Measurements from ENCODE around the gene ZNF827.

DNA sequence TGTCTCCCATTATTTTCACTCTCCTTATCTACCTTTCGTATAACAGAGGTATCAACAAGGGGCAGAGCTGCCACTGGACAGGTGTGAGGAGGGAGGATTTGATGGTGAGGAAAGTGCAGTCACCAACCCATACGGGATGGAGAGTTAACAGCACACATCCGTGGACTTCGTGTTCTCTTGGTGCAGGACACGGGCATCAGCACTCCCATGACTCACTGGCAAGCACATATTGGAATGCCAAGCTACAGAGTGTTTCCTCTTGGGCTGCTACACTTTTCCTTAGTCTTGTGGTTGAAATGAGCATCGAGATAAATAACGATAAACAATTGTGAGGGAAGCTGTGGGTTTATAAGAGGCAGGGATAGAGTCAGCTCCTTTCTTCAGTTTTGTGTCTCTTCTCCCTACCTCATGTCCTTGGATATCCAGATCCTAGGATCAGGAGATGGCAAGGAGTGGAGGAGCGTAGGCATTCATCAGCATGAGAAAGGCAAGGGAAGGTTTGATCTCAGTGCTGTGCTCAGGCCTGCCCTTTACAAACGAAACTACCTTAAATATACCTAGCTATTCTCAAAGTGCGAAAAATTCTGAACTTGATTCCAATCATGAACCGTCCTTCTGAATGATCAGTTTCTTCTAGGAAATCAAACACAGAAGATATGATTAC lies 96.3 kb downstream of the ZNF827 start:
- TF ChIP-seq CTCF (IDR thresholded peaks at IDR 0.05) (no peak), POLR2A (IDR thresholded peaks at IDR 0.05) (no peak)
